Natural killer cell (primary cell): Measurements from ENCODE around the gene ERLIN1. TPM values are rescaled to one million over a fixed set of nuclear protein-coding genes. Genes with fewer than 3 reads are reported as not detected.

Experiments
- ATAC-seq, 3 donors: fragments of 150-1000 bp in 2 of 3; fragments of 200-7000 bp in 1 of 3; cut with Tn5 transposase; 1 replicate in 1 of 3; 2 replicates in 2 of 3; pipeline ENCODE4 v1.10.0; 2021; ENCODE audit warnings: mild to moderate bottlenecking in 2 of 3, moderate library complexity in 2 of 3
- DNase-seq, 2 donors: peaks; one replicate each; pipeline versions ENCODE4 v3.0.0 to v3.0.0-alpha.2; 2013 to 2021; ENCODE audit warnings: mixed read lengths in 1 of 2
- H3K27ac ChIP-seq: one replicate; pipeline ENCODE4 v1.5.1; 2013; ENCODE audit warnings: mild to moderate bottlenecking, low read length
- H3K27me3 ChIP-seq: one replicate; pipeline ENCODE4 v1.6.1; 2013; ENCODE audit warnings: low read length; ENCODE audit not compliant: control insufficient read depth, insufficient read depth
- H3K36me3 ChIP-seq: one replicate; pipeline ENCODE4 v1.6.1; 2013; ENCODE audit warnings: low read length; ENCODE audit not compliant: control insufficient read depth, insufficient read depth
- H3K4me1 ChIP-seq: one replicate; pipeline ENCODE4 v1.6.1; 2013; ENCODE audit warnings: low read length; ENCODE audit not compliant: control insufficient read depth, insufficient read depth
- H3K4me3 ChIP-seq: one replicate; pipeline ENCODE4 v1.5.1; 2013; ENCODE audit warnings: low read length
- H3K9me3 ChIP-seq: one replicate; pipeline ENCODE4 v1.6.1; 2013; ENCODE audit warnings: low read length; ENCODE audit not compliant: control insufficient read depth, insufficient read depth
- H3K27ac Mint-ChIP-seq, 2 donors: one replicate each; pipeline ENCODE4 v1.8.0; 2022; ENCODE audit warnings: mild to moderate bottlenecking in 2 of 2, mixed read lengths in 2 of 2, moderate library complexity in 1 of 2
- H3K27me3 Mint-ChIP-seq, 2 donors: one replicate each; pipeline ENCODE4 v1.8.0; 2022; ENCODE audit warnings: low read depth in 2 of 2, mixed read lengths in 2 of 2
- H3K36me3 Mint-ChIP-seq: one replicate; pipeline ENCODE4 v1.8.0; 2022; ENCODE audit warnings: mixed read lengths
- H3K4me1 Mint-ChIP-seq, 2 donors: one replicate each; pipeline ENCODE4 v1.8.0; 2022; ENCODE audit warnings: mixed read lengths in 2 of 2
- H3K4me3 Mint-ChIP-seq: one replicate; pipeline ENCODE4 v1.8.0; 2022; ENCODE audit warnings: mild to moderate bottlenecking, moderate library complexity, mixed read lengths
- H3K9me3 Mint-ChIP-seq, 2 donors: one replicate each; pipeline ENCODE4 v1.8.0; 2022; ENCODE audit warnings: mixed read lengths in 2 of 2
- WGBS: methylation state at CpG from one replicate; pipeline ENCODE4 v1.1.7; 2013; ENCODE audit warnings: missing lambda C conversion rate; ENCODE audit not compliant: insufficient coverage; 5-methylcytosine and 5-hydroxymethylcytosine counted together
- intact Hi-C: fragments of 100-400 bp; cut with micrococcal nuclease; formaldehyde crosslinking; loops from one replicate; pipeline ENCODE4 v1.14.2; 2022
- total RNA-seq, 4 donors: library from RNA; stranded (reverse); fragments of 120-200 nt in 1 of 4; gene quantifications; one replicate each; pipeline versions ENCODE4 v1.2.3 to v1.2.4, GENCODE V29; 2013 to 2022
- TF ChIP-seq, protein P1 (sequence below): fragments of 200-600 bp; IDR thresholded peaks from one replicate; pipeline ENCODE4 v1.8.0; 2022; ENCODE audit warnings: antibody characterized with exemption

The ERLIN1 gene
- total RNA-seq, 3 donors from 2014 or later (not counting 1 experiment from before 2014, with no cell fraction given) = 3.9 to 6.9 (median 5.1) TPM

- H3K4me3 ChIP-seq = no peak overlapping the region
- peaks cover 50 to 58% of the 10 kb centered on the region in 2 donors for H3K4me1 Mint-ChIP-seq
- no peaks in the 10 kb centered on the region for H3K27me3 ChIP-seq
- DNase-seq = no peak
- WGBS = 0% methylated on average over 1 of the region's 1 CpG
- ATAC-seq = no peak
- no peaks in the 10 kb centered on the region for H3K27me3 Mint-ChIP-seq
- TF ChIP-seq, protein P1, sequence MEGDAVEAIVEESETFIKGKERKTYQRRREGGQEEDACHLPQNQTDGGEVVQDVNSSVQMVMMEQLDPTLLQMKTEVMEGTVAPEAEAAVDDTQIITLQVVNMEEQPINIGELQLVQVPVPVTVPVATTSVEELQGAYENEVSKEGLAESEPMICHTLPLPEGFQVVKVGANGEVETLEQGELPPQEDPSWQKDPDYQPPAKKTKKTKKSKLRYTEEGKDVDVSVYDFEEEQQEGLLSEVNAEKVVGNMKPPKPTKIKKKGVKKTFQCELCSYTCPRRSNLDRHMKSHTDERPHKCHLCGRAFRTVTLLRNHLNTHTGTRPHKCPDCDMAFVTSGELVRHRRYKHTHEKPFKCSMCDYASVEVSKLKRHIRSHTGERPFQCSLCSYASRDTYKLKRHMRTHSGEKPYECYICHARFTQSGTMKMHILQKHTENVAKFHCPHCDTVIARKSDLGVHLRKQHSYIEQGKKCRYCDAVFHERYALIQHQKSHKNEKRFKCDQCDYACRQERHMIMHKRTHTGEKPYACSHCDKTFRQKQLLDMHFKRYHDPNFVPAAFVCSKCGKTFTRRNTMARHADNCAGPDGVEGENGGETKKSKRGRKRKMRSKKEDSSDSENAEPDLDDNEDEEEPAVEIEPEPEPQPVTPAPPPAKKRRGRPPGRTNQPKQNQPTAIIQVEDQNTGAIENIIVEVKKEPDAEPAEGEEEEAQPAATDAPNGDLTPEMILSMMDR = no peak
- intact Hi-C loops = no loop called here
- peak overlapping the region; percentile 92 to 98 for H3K27ac Mint-ChIP-seq
- H3K36me3 Mint-ChIP-seq = no peaks in the 10 kb centered on the region
- H3K9me3 ChIP-seq = no peaks in the 10 kb centered on the region
- peaks cover 19% of the 10 kb centered on the region for H3K4me1 ChIP-seq
- H3K36me3 ChIP-seq = peaks cover 10% of the 10 kb centered on the region
- H3K27ac ChIP-seq = no peak overlapping the region
- H3K4me3 Mint-ChIP-seq = peak overlapping the region; percentile 98
- H3K9me3 Mint-ChIP-seq = no peaks in the 10 kb centered on the region
These were observed 1.4 kb downstream of the ERLIN1 start for GRCh38 chr10:100184426-100184825.

- no peak for DNase-seq
- Histone ChIP-seq H3K4me1 (peaks cover 19% of the 10 kb centered on the region), H3K36me3 (peaks cover 15% of the 10 kb centered on the region), H3K27ac (no peak overlapping the region), H3K4me3 (no peak overlapping the region), H3K27me3 (no peaks in the 10 kb centered on the region), H3K9me3 (no peaks in the 10 kb centered on the region)
- H3K4me1 Mint-ChIP-seq = peaks cover 50 to 58% of the 10 kb centered on the region in 2 donors
- no peaks in the 10 kb centered on the region for H3K9me3 Mint-ChIP-seq
- 49% methylated on average over 3 of the region's 3 CpGs for WGBS
- no peaks in the 10 kb centered on the region for H3K36me3 Mint-ChIP-seq
- H3K27ac Mint-ChIP-seq = peak overlapping the region; percentile 67 to 92
- intact Hi-C loops = no loop called here
- TF ChIP-seq, protein P1 = no peak
- no peaks in the 10 kb centered on the region for H3K27me3 Mint-ChIP-seq
- no peak for ATAC-seq
- H3K4me3 Mint-ChIP-seq = no peak overlapping the region
These were observed 2.3 kb downstream of the ERLIN1 start for GRCh38 chr10:100183481-100183880.

GRCh38 chr10:100182908-100183307 is 2.9 kb downstream of the ERLIN1 start:
- H3K4me1 Mint-ChIP-seq = peaks cover 50 to 56% of the 10 kb centered on the region in 2 donors
- Histone ChIP-seq H3K4me1 (peaks cover 19% of the 10 kb centered on the region), H3K27ac (no peak overlapping the region), H3K9me3 (no peaks in the 10 kb centered on the region), H3K36me3 (peaks cover 20% of the 10 kb centered on the region), H3K27me3 (no peaks in the 10 kb centered on the region), H3K4me3 (no peak overlapping the region)
- no peaks in the 10 kb centered on the region for H3K36me3 Mint-ChIP-seq
- no peak overlapping the region for H3K4me3 Mint-ChIP-seq
- H3K27me3 Mint-ChIP-seq = no peaks in the 10 kb centered on the region
- DNase-seq (no peak), ATAC-seq (no peak)
- WGBS = 84% methylated on average over 3 of the region's 3 CpGs
- intact Hi-C loops = no loop called here
- no peaks in the 10 kb centered on the region for H3K9me3 Mint-ChIP-seq
- TF ChIP-seq, protein P1 = no peak
- peak overlapping the region in 1 of 2 donors; percentile 67 for H3K27ac Mint-ChIP-seq

DNA sequence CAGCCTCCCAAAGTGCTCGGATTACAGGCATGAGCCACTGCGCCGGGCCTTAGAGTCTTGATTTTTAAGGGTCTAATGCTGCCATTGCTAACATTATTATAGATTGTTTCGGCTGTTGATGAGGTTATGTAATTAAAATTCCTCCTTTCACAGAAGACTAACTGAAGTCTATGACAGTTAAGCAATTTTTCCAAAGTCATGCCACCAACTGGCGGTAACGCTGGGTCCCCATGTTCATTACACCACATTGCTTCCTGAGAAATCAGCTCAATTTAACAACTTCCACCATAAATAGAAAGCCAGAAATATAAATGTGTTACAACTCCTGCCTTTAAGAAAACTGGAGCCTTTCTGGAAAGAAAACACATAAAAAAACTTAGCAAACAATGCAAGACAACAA is 3.5 kb downstream of the ERLIN1 start:
- Histone ChIP-seq H3K4me3 (no peak overlapping the region), H3K9me3 (no peaks in the 10 kb centered on the region), H3K36me3 (peaks cover 26% of the 10 kb centered on the region), H3K4me1 (peaks cover 19% of the 10 kb centered on the region), H3K27ac (no peak overlapping the region), H3K27me3 (no peaks in the 10 kb centered on the region)
- 85% methylated on average over 3 of the region's 6 CpGs for WGBS
- peaks cover 49 to 50% of the 10 kb centered on the region in 2 donors for H3K4me1 Mint-ChIP-seq
- H3K9me3 Mint-ChIP-seq = no peaks in the 10 kb centered on the region
- TF ChIP-seq, protein P1 = no peak
- H3K36me3 Mint-ChIP-seq = peaks cover 4% of the 10 kb centered on the region
- ATAC-seq = no peak
- H3K27ac Mint-ChIP-seq = no peak overlapping the region
- no peaks in the 10 kb centered on the region for H3K27me3 Mint-ChIP-seq
- DNase-seq = no peak
- intact Hi-C loops = no loop called here
- H3K4me3 Mint-ChIP-seq = no peak overlapping the region
